ENCODE data around the gene TRABD2B.

TRABD2B gene

DNA sequence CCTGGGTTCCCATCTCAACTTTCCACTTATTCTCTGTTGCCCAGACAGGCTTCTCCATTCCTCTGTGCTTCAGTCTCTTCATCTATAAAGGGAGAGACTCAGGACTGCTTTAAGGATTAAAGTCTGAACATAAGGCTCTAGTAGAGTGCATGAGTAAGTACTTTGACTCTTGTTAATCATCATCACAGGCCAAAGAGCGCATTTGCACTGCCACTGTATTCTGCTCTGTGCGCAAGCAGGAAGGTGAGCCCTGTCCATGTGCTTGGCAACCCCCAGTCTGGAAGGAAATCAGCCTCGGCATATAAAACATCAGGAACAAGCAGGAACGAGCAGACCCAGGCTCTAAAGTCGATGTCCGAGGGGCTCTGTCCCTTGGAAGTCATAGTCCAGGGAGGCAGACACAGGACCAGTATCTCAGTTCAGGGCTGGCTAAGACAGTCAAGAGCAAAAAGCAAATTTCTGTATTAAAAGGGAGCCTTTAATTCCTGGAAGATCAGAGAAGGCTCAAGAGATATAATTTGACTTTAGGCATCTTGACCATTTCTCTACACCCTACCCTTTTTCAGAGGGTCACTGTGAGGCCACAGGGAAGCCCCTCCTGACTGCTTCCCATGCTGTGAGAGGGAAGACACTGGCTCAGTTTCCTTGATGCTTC, 131.2 kb downstream of the TRABD2B start:
- Mint-ChIP-seq H3K4me3 (no peak overlapping the region), H3K4me1 (no peaks in the 10 kb centered on the region), H3K9me3 (no peaks in the 10 kb centered on the region), H3K27ac (ENCODE audit: low read depth) (no peak overlapping the region), H3K36me3 (ENCODE audit: insufficient read depth) (no peaks in the 10 kb centered on the region), H3K27me3 (peaks cover 18% of the 10 kb centered on the region)
- ATAC-seq (replicated peaks; ENCODE audit: extremely low read depth, poor library complexity, severe bottlenecking) (no peak), DNase-seq (ENCODE audit: low spot score in 2 of 2) (no peak)

DNA sequence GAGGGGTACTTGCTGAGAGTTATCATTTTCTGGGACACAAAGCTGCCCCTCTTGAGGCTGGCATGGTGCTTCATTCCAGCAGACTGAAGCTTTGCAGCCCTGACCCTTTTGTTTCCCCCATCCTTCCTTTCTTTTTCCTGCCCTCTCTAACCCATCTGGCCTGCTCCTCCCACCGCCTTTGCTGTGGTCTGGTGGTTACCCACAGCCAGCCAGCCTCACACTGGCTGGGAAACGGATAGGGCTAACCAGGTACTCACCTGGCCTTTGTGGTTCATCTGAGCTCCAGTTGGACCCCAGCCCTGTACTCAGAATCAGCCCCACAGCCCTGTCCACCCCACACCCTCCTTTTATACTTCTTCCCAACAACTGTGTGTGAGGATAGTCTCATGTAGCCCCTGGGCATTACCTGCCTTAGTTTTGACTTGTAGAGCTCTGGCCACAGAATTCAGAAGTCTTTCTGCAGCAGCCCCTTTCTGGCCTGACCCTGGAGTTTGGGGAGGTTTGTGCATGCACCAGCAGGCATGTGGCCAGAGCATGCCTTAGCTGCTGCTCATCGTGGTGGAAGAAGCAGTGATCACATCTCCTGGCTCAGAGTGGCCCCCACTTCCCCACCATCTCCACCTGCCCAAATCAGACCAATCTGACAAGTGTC, 138.0 kb downstream of the TRABD2B start:
- Mint-ChIP-seq H3K4me1 (peaks cover 6% of the 10 kb centered on the region), H3K27ac (ENCODE audit: low read depth) (peak overlapping the region; percentile 27), H3K36me3 (ENCODE audit: insufficient read depth) (no peaks in the 10 kb centered on the region), H3K9me3 (no peaks in the 10 kb centered on the region), H3K27me3 (peaks cover 31% of the 10 kb centered on the region), H3K4me3 (no peak overlapping the region)
- ATAC-seq (replicated peaks; ENCODE audit: extremely low read depth, poor library complexity, severe bottlenecking) (no peak), DNase-seq (ENCODE audit: low spot score in 2 of 2) (no peak)

DNA sequence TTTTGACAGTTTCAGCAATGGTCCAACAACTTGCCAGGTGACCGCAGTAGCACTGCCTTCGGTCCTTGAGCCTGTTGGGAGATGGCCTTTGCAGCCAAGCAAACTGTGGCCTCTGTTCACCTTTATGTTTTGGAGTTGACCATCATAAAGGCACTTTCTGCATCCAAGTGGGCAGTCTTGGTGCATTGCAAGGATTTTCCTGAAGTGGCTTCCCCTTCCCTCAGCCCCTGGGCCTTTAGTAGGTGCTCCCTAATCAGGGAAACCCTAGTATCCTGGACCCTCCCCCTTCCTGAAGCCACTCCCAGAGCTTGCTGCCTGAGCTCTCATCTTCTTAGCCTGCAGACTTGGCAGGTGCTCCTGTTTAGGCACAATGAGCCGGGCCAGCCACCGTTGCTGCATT, 140.2 kb downstream of the TRABD2B start:
- no peaks in the 10 kb centered on the region for H3K36me3 Mint-ChIP-seq (ENCODE audit: insufficient read depth)
- peaks cover 6% of the 10 kb centered on the region for H3K4me1 Mint-ChIP-seq
- H3K4me3 Mint-ChIP-seq, result no peak overlapping the region
- DNase-seq (ENCODE audit: low spot score in 2 of 2) (no peak), ATAC-seq (replicated peaks; ENCODE audit: extremely low read depth, poor library complexity, severe bottlenecking) (no peak)
- no peaks in the 10 kb centered on the region for H3K9me3 Mint-ChIP-seq
- no peak overlapping the region for H3K27ac Mint-ChIP-seq (ENCODE audit: low read depth)
- H3K27me3 Mint-ChIP-seq, result peaks cover 31% of the 10 kb centered on the region

DNA sequence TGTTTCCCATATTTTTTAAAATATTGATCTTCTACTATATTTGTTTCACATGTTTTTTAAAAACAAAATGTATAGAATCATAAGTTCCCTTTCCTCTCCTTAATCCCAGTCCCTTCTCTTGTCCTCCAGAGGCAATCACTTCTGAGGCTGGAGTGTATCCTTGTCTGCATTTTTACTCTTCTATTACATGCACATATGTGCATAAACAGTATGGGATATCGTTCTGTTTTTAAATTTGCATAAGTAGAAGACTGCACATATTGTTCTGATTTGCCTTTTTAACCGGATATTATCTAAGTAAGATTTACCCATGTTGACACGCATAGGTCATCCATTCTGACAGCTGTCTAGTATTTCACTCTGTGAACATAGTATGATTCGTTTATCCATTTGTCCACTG, 142.0 kb downstream of the TRABD2B start:
- Mint-ChIP-seq H3K27me3 (peaks cover 17% of the 10 kb centered on the region), H3K4me3 (no peak overlapping the region), H3K4me1 (peaks cover 6% of the 10 kb centered on the region), H3K36me3 (ENCODE audit: insufficient read depth) (no peaks in the 10 kb centered on the region), H3K9me3 (no peaks in the 10 kb centered on the region), H3K27ac (ENCODE audit: low read depth) (no peak overlapping the region)
- DNase-seq (ENCODE audit: low spot score in 2 of 2) (no peak), ATAC-seq (replicated peaks; ENCODE audit: extremely low read depth, poor library complexity, severe bottlenecking) (no peak)

DNA sequence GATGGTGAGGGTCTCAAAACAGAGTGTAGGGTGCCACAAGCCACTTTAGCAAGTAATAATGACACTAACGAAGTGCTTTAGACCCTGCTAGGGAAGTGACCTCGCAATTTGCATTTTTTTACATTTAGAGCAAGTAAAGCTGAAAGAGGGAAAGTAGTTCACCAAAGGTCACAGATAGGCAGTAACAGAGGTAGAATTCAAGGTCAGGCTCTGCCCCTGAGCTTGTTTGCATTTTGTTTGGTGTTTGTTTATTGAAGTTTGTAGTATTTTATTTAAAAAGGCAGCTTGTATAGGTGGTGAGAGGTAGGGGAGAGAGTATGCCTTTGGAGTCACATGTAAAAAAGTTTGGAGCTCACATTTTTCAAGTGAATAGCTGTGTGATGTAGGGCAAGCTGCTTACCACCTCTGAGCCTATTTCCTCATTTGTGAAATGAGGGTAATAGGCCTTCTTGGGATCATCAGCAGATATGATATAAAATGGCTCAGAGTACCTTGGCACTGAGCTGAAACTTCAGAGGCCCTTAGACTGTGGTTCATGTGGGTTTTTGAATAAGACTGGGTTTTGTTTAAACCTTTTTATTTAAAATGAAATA, 142.5 kb downstream of the TRABD2B start:
- Mint-ChIP-seq H3K4me1 (peaks cover 6% of the 10 kb centered on the region), H3K9me3 (no peaks in the 10 kb centered on the region), H3K27me3 (peaks cover 11% of the 10 kb centered on the region), H3K4me3 (no peak overlapping the region), H3K36me3 (ENCODE audit: insufficient read depth) (no peaks in the 10 kb centered on the region), H3K27ac (ENCODE audit: low read depth) (no peak overlapping the region)
- no peak for DNase-seq (ENCODE audit: low spot score in 2 of 2)
- ATAC-seq (replicated peaks; ENCODE audit: extremely low read depth, poor library complexity, severe bottlenecking), result no peak

DNA sequence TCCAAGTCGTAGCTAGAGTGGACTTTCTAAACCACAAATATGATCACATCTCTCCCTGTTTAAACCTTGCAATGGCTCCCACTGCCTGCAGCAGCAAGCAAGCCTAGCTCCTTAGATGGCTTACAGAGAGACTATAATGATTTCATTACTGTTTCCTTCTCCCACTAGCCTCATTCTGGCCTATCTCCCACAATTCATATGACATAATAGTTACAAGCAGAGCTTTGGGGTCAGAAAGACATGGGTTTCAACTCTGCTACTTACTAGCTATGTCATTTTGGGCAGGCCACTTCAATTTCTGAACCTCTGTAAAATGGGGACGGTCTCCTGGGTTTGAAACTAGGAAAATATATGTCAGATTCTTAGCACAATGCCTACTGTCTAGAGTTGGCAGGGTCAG, 143.3 kb downstream of the TRABD2B start:
- no peaks in the 10 kb centered on the region for H3K36me3 Mint-ChIP-seq (ENCODE audit: insufficient read depth)
- H3K27ac Mint-ChIP-seq (ENCODE audit: low read depth), result no peak overlapping the region
- H3K27me3 Mint-ChIP-seq, result peaks cover 3% of the 10 kb centered on the region
- no peak overlapping the region for H3K4me3 Mint-ChIP-seq
- no peaks in the 10 kb centered on the region for H3K9me3 Mint-ChIP-seq
- DNase-seq (ENCODE audit: low spot score in 2 of 2) (no peak), ATAC-seq (replicated peaks; ENCODE audit: extremely low read depth, poor library complexity, severe bottlenecking) (no peak)
- peaks cover under 1% of the 10 kb centered on the region for H3K4me1 Mint-ChIP-seq

DNA sequence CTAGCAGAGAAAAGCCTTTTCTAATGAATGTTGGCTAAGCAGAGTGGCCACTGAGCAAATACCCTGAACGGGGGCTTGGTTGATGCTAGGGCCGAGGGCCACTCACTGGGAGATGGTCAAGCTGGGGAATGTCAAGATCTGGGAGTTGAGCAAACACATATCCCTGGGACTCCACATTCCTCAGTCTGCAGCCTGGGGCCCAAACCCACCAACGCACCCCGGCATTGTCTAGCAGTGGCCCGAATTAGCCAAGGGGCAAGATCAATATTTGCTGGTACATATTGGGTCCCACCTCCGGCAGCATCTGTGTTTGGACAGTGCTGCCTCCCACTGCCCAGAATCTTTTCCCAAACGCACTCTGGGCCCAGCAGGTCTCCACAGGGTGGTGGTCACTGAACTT, 144.1 kb downstream of the TRABD2B start:
- no peak overlapping the region for H3K4me3 Mint-ChIP-seq
- H3K27ac Mint-ChIP-seq (ENCODE audit: low read depth), result no peak overlapping the region
- ATAC-seq (replicated peaks; ENCODE audit: extremely low read depth, poor library complexity, severe bottlenecking) (no peak), DNase-seq (ENCODE audit: low spot score in 2 of 2) (no peak)
- no peaks in the 10 kb centered on the region for H3K4me1 Mint-ChIP-seq
- H3K36me3 Mint-ChIP-seq (ENCODE audit: insufficient read depth), result no peaks in the 10 kb centered on the region
- H3K27me3 Mint-ChIP-seq, result no peaks in the 10 kb centered on the region
- no peaks in the 10 kb centered on the region for H3K9me3 Mint-ChIP-seq

DNA sequence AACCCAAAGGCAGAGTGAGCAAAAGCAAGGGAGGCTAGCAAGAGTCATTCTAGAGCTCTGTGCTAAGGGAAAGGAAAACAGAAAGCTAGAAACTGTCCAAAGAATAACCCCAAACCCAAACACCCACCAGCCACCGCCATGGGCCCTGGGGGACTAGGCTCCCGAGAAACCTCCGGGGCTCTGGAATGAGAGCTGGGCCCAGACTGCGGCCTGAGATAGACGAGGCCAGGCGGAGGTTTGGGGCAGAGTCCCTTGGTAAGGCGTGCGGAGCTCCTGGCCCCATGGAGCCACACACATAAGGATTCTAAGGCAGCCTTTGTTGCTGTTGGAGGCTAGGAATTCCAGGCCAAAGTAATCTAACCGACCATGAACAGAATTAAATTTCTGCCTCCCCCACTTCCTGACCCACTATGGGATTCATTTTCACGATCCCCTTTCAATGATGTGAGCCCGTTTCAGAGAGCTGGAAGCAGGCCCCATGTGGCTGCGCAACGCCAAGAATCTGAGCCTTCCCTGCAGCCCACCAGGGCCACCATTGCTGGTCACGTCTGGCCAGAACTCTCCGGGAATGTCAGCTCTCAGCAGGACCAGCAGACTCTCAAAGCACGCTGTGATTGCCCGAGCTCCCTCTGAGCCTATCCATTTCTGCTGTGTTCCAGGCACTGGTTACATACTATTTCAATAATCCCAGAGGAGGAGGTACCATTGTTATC, 145.0 kb downstream of the TRABD2B start:
- DNase-seq (ENCODE audit: low spot score in 2 of 2), result no peak
- no peak for ATAC-seq (replicated peaks; ENCODE audit: extremely low read depth, poor library complexity, severe bottlenecking)
- Mint-ChIP-seq H3K27me3 (no peaks in the 10 kb centered on the region), H3K27ac (ENCODE audit: low read depth) (no peak overlapping the region), H3K4me1 (no peaks in the 10 kb centered on the region), H3K9me3 (no peaks in the 10 kb centered on the region), H3K4me3 (no peak overlapping the region), H3K36me3 (ENCODE audit: insufficient read depth) (no peaks in the 10 kb centered on the region)

DNA sequence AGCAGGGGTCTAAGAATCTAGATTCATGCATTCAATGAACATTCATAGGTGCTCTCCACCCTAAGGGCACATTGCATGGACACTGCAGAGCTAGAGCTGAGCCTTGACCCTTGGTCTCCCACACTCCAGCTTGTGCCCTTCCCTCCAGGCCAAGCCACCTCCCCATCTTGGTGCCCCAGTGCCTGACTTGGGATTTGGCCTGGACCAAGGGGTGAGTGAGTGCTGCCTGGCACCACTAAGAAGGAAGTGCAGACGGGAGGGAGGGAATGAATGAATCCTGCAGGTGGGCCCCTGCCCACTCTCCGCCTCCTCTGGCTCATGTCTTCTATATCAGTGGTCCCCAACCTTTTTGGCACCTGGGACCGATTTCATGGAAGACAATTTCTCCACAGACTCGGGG, 146.7 kb downstream of the TRABD2B start:
- ATAC-seq (replicated peaks; ENCODE audit: extremely low read depth, poor library complexity, severe bottlenecking) (no peak), DNase-seq (ENCODE audit: low spot score in 2 of 2) (no peak)
- no peaks in the 10 kb centered on the region for H3K4me1 Mint-ChIP-seq
- H3K27ac Mint-ChIP-seq (ENCODE audit: low read depth), result no peak overlapping the region
- H3K36me3 Mint-ChIP-seq (ENCODE audit: insufficient read depth), result no peaks in the 10 kb centered on the region
- H3K4me3 Mint-ChIP-seq, result no peak overlapping the region
- no peaks in the 10 kb centered on the region for H3K9me3 Mint-ChIP-seq
- no peaks in the 10 kb centered on the region for H3K27me3 Mint-ChIP-seq

DNA sequence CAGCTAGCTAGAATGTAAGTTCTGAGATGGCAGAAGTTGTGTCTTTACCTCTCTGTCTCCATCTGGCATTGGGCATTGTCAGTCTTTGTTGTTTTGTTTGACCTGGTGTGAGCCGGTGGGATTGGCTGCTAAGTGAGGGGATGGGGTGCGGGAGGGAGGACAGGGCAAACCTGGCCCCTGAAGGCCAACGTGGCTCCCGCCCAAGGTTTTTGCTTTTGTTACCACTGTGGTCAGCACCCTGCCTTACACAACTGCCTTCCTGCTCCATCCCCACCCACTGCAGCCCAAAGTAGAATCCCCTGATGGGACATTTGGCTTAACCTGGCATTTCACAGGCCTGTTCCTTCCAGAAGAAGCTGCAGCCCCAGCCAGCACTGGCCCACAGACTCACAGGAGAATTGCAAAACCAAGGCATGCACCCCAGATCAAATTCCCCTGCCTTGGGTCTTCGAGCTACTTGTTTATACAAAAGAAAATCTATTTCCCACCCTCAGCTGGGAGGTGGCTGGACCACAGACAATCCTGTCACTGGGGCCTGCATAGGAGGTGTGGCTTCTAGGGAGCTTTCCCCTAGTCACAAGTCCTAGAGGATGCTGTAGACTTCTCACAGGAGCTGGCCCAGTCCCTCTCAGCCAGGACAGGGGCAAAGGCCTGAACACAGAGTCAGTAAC, 147.5 kb downstream of the TRABD2B start:
- Mint-ChIP-seq H3K27ac (ENCODE audit: low read depth) (no peak overlapping the region), H3K27me3 (no peaks in the 10 kb centered on the region), H3K4me3 (no peak overlapping the region), H3K4me1 (no peaks in the 10 kb centered on the region), H3K9me3 (no peaks in the 10 kb centered on the region), H3K36me3 (ENCODE audit: insufficient read depth) (no peaks in the 10 kb centered on the region)
- ATAC-seq (replicated peaks; ENCODE audit: extremely low read depth, poor library complexity, severe bottlenecking) (no peak), DNase-seq (ENCODE audit: low spot score in 2 of 2) (no peak)

DNA sequence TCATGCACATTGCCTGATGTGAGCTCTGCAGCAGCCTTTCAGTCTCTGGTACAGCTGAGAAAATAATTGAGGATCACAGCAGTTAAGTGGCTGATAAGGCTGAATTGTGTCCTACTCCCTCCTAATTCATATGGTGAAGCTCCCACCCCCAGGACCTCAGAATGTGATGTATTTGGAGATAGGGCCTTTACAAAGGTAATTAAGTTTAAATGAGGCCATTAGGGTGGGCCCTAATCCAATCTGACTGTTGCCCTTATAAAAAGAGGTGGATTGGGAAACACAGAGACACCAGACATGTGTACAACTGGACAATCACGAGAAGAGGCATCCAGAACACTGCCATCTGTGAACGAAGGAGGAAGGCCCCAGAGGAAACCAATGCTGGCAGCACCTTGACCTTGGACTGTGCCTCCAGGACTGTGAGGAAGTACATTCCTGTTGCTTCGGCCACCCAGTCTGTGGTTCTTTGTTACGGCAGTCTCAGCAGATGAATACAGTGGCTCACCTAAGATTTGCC, 148.1 kb downstream of the TRABD2B start:
- H3K4me3 Mint-ChIP-seq, result no peak overlapping the region
- ATAC-seq (replicated peaks; ENCODE audit: extremely low read depth, poor library complexity, severe bottlenecking) (no peak), DNase-seq (ENCODE audit: low spot score in 2 of 2) (no peak)
- H3K9me3 Mint-ChIP-seq, result no peaks in the 10 kb centered on the region
- no peak overlapping the region for H3K27ac Mint-ChIP-seq (ENCODE audit: low read depth)
- H3K4me1 Mint-ChIP-seq, result no peaks in the 10 kb centered on the region
- H3K36me3 Mint-ChIP-seq (ENCODE audit: insufficient read depth), result no peaks in the 10 kb centered on the region
- H3K27me3 Mint-ChIP-seq, result no peaks in the 10 kb centered on the region

DNA sequence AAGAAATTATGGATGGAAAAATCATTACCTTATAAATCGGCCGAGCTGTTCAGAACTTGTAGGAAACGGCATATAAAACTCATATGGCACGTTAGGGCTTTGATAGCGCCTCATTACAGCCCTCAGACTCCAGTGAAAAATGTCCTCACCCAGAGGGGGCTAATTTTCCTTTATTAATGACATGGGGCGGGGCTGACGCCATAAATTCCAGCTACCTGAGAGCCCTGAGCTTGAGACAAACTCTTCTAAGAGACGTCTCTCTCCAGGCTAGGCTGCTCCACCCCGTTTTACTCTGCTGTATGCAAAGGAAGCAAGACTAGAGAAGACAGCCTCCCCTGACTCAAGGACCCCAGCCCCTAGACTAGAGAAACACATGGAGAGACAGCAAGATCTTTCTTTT, 149.4 kb downstream of the TRABD2B start:
- ATAC-seq (replicated peaks; ENCODE audit: extremely low read depth, poor library complexity, severe bottlenecking), result no peak
- Mint-ChIP-seq H3K27ac (ENCODE audit: low read depth) (no peak overlapping the region), H3K36me3 (ENCODE audit: insufficient read depth) (no peaks in the 10 kb centered on the region), H3K4me3 (no peak overlapping the region), H3K27me3 (peaks cover 12% of the 10 kb centered on the region), H3K4me1 (no peaks in the 10 kb centered on the region), H3K9me3 (no peaks in the 10 kb centered on the region)
- no peak for DNase-seq (ENCODE audit: low spot score in 2 of 2)
